ENCODE data around the gene RPUSD3. TPM values are rescaled to one million over a fixed set of nuclear protein-coding genes. Genes with fewer than 3 reads are reported as not detected.
"Not testable (repeated sequence)": the region's sequence is repeated elsewhere in the genome, so short reads cannot be mapped to it uniquely, and the experiment has no call there.

Gene RPUSD3
- total RNA-seq, 4 donors from 2014 or later = 36.2 to 49.7 (median 37.5) TPM

DNA sequence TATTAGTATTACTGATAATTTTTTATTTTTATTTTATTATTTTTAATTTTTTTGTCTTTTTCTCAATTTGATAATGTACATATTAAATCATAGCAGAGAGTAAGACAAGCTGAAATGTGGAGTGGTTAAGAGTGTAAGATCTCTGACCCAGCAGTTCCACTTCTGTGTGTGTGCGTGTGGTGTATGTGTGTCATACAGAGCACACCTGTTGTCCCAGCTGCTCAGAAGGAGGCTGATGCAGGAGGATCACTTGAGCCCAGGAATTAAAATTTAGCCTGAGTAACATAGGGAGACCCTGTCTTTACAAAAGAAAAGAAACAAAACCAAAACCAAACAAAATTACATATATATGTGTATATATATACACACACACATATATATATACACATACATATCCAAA lies 37.6 kb upstream of the RPUSD3 start:
- 97 to 98% methylated on average over 1 of the region's 1 CpG for WGBS, 2 donors

DNA sequence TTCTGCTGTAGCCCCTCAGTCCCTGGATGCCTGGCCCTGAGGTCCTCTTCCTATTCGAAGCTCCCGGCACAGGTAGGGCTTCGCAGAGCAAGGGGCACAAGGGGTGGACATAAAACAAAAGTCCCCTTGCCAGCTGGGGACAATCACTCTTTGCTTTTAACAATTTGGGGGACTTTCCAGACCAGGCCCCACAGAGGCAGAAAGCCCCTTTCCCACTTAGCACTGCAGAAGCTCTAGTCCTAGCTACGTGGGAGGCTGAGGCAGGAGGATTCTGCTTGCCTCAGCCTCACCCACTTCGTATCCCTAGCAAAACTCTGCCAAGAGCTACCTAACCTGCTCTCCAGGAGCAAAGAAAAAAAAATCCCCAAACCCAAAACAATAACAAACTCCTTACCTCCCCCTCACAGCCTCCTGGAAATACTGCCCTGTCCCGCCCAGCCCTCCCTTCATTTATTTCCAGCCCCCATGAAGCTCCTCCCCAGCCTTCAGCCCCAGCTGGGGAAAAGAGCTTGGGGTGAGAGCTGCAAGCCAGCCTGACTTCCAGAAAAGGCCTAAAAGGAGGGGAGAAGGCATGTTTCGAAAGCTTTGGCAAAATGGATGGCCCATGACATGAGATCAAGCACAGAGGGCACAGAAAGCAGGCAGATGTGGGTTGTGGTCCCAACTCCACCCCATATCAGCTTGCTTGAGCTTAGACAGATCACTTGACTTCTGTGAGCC lies 36.2 kb upstream of the RPUSD3 start, which contains the start of gene CIDEC:
TSS of gene CIDEC (minus strand) at position 424 of the 720 bp plus-strand sequence. CDS start 1,767 bp downstream, outside the sequence.
- TF ChIP-seq POLR2A (IDR thresholded peaks at IDR 0.05) (no peak), CTCF (IDR thresholded peaks at IDR 0.05) (no peak)
- H3K9me3 ChIP-seq = no peaks in the 10 kb centered on the region
- no peaks in the 10 kb centered on the region for H3K27me3 ChIP-seq
- no peak within 1 kb of the TSS for H3K27ac ChIP-seq
- H3K4me1 ChIP-seq = no peaks in the 10 kb centered on the region
- DNase-seq = no peak
- no peak within 1 kb of the TSS for H3K4me3 ChIP-seq (replicated peaks in 1 of 3)
- H3K36me3 ChIP-seq = no peaks in the 10 kb centered on the region
- 84 to 86% methylated on average over 7 of the region's 7 CpGs for WGBS, 2 donors
- intact Hi-C loops (cut with DNase I) = no loop called here

More for the DNA sequence above, 37.6 kb upstream of the RPUSD3 start:
- H3K27me3 ChIP-seq = no peaks in the 10 kb centered on the region
- H3K4me3 ChIP-seq (replicated peaks in 1 of 3) = no peak overlapping the region
- no peaks in the 10 kb centered on the region for H3K4me1 ChIP-seq
- H3K27ac ChIP-seq = no peak overlapping the region
- no peaks in the 10 kb centered on the region for H3K9me3 ChIP-seq
- no peak for DNase-seq
- no peaks in the 10 kb centered on the region for H3K36me3 ChIP-seq
- TF ChIP-seq POLR2A (IDR thresholded peaks at IDR 0.05) (no peak), CTCF (IDR thresholded peaks at IDR 0.05) (no peak)
- intact Hi-C loops (cut with DNase I) = no loop called here

DNA sequence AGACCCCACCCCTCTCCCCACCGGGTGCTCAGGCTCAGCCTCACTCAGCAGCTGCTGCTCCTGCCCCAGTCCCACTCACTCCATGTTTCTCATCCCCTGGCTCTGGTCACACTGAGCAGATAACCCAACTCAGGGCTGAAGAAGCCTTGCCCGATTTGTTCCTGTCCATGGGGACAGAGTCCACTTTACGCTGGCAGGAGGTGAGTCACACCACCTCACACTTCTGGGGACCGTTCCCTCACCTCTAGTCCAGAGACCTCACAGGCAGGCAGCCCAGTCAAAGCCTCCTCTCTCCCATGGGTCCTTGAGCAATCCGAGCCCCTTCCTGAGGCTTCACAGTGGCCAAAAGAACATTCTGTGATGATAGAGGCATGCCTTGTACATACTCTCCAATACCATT lies 34.9 kb upstream of the RPUSD3 start:
- WGBS, 2 donors = 69 to 76% methylated on average over 5 of the region's 5 CpGs
- Histone ChIP-seq H3K4me1 (no peaks in the 10 kb centered on the region), H3K27ac (no peak overlapping the region), H3K27me3 (no peaks in the 10 kb centered on the region), H3K4me3 (replicated peaks in 1 of 3) (no peak overlapping the region), H3K36me3 (no peaks in the 10 kb centered on the region), H3K9me3 (no peaks in the 10 kb centered on the region)
- no peak for DNase-seq
- TF ChIP-seq CTCF (IDR thresholded peaks at IDR 0.05) (no peak), POLR2A (IDR thresholded peaks at IDR 0.05) (no peak)
- intact Hi-C loops (cut with DNase I) = no loop called here

DNA sequence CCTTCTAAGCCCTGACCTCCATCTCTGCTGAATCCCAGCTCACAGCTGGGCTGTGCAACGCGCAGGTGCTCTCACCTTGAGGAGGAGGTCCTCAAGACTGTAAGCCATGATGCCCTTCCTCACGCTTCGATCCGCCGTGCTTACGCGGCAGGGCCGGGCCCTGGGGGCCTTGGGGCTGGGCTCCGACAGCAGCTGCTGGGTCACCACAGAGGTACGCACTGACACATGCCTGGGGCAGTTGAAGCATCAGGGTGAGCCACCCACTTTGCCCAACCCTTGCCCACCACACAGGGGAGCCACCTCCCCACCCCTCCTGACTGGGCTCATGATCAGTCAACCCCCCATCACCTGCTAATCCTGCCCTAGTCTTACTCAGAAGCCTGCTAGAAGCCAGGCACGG lies 33.2 kb upstream of the RPUSD3 start:
- DNase-seq = no peak
- 89 to 98% methylated on average over 8 to 12 of the region's 12 CpGs for WGBS, 2 donors
- no peaks in the 10 kb centered on the region for H3K36me3 ChIP-seq
- no peak for TF ChIP-seq POLR2A (IDR thresholded peaks at IDR 0.05)
- TF ChIP-seq CTCF (IDR thresholded peaks at IDR 0.05) = no peak
- no peak overlapping the region for H3K27ac ChIP-seq
- H3K9me3 ChIP-seq = no peaks in the 10 kb centered on the region
- H3K4me1 ChIP-seq = no peaks in the 10 kb centered on the region
- intact Hi-C loops (cut with DNase I) = no loop called here
- H3K4me3 ChIP-seq (replicated peaks in 1 of 3) = no peak overlapping the region
- H3K27me3 ChIP-seq = no peaks in the 10 kb centered on the region

DNA sequence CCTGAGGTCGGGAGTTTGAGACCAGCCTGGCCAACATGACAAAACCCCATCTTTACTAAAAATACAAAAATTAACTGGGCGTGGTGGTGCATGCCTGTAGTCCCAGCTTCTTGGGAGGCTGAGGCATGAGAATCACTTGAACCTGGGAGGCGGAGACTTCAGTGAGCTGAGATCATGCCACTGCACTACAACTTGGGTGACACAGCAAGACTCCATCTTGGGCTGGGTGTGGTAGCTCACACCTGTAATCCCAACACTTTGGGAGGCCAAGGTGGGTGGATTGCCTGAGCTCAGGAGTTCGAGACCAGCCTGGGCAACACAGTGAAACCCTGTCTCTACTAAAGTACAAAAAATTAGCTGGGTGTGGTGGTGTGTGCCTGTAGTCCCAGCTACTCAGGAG lies 32.4 kb upstream of the RPUSD3 start:
- 93 to 100% methylated on average over 3 to 4 of the region's 4 CpGs for WGBS, 2 donors
- not testable (repeated sequence) for DNase-seq

More for the DNA sequence above, 32.4 kb upstream of the RPUSD3 start:
- H3K9me3 ChIP-seq; H3K36me3 ChIP-seq; H3K27ac ChIP-seq; H3K4me1 ChIP-seq; H3K27me3 ChIP-seq; intact Hi-C loops (cut with DNase I); H3K4me3 ChIP-seq (replicated peaks in 1 of 3): not testable (repeated sequence)

Measured in thyroid gland (tissue), 4 donors.